Panc1 (cell line): ENCODE results near the gene ACCSL. TPM values are rescaled to one million over a fixed set of nuclear protein-coding genes. Genes with fewer than 3 reads are reported as not detected.

ENCODE experiments used
- ATAC-seq: fragments of 200-7000 bp; cut with Tn5 transposase; 2 replicates; pipeline ENCODE4 v1.9.1; 2020; ENCODE audit warnings: mild to moderate bottlenecking, moderate library complexity
- BruUV-seq: library from RNA; stranded (reverse); fragments of 400-500 nt; replicated peaks from 2 replicates; lab custom pipeline; 2021; lab: Mats Ljungman, UMichigan
- CTCF ChIA-PET: fragments of 300-600 bp; sonication (Branson Sonifier 250); formaldehyde crosslinking; loops from one replicate; lab custom pipeline; 2022; ENCODE audit warnings: antibody characterized with exemption; lab: Charles Lee
- POLR2A ChIA-PET: fragments of 300-600 bp; sonication (Branson Sonifier 250); formaldehyde crosslinking; loops from one replicate; lab custom pipeline; 2022; ENCODE audit warnings: antibody characterized with exemption; lab: Charles Lee
- DNase-seq: peaks from one replicate; pipeline ENCODE4 v3.0.0-alpha.2; 2010; ENCODE audit warnings: low read depth, low spot score
- H3K27ac ChIP-seq: 2 replicates; pipeline ENCODE4 v1.5.1; 2011; ENCODE audit warnings: mild to moderate bottlenecking, low read length, inconsistent platforms
- H3K27me3 ChIP-seq: fragments of 200-500 bp; sonication (Bioruptor generic); 2 replicates; pipeline ENCODE4 v1.6.0; 2014; ENCODE audit warnings: low read length, inconsistent platforms; ENCODE audit not compliant: control insufficient read depth, insufficient read depth
- H3K36me3 ChIP-seq: fragments of 200-500 bp; sonication (Bioruptor generic); 2 replicates; pipeline ENCODE4 v1.5.1; 2014; ENCODE audit warnings: inconsistent platforms, mild to moderate bottlenecking, low read length, moderate library complexity; ENCODE audit not compliant: control insufficient read depth, insufficient read depth
- H3K4me1 ChIP-seq: 2 replicates; pipeline ENCODE4 v1.5.1; 2011; ENCODE audit warnings: inconsistent platforms, mild to moderate bottlenecking, low read length, moderate library complexity; ENCODE audit not compliant: control insufficient read depth, insufficient read depth
- H3K4me3 ChIP-seq, 2 experiments: 2 replicates each; pipeline ENCODE4 v1.5.1; 2011 to 2012; ENCODE audit warnings: low read depth in 2 of 2, low read length in 2 of 2, mild to moderate bottlenecking in 2 of 2, inconsistent platforms in 1 of 2, moderate library complexity in 1 of 2
- H3K9me3 ChIP-seq: fragments of 200-500 bp; sonication (Bioruptor generic); 2 replicates; pipeline ENCODE4 v1.5.1; 2014; ENCODE audit warnings: low read depth, mild to moderate bottlenecking, inconsistent platforms, low read length, moderate library complexity; ENCODE audit not compliant: control insufficient read depth, insufficient read depth
- CTCF ChIP-seq: fragments of 450-650 bp; IDR thresholded peaks from 2 replicates; pipeline ENCODE4 v1.5.1; 2017; ENCODE audit warnings: mild to moderate bottlenecking
- POLR2AphosphoS5 ChIP-seq: IDR thresholded peaks from 2 replicates; pipeline ENCODE4 v1.6.1; 2012; ENCODE audit warnings: mild to moderate bottlenecking, low read depth, low read length, moderate library complexity
- REST ChIP-seq, 2 experiments: IDR thresholded peaks; 2 replicates each; pipeline ENCODE4 v1.6.1; 2011 to 2012; ENCODE audit warnings: low read depth in 2 of 2, control low read depth in 1 of 2, low read length in 1 of 2, mild to moderate bottlenecking in 1 of 2, moderate library complexity in 1 of 2; ENCODE audit not compliant: insufficient read depth in 1 of 2
- SIN3A ChIP-seq: IDR thresholded peaks from 2 replicates; pipeline ENCODE4 v1.6.1; 2012; ENCODE audit warnings: low read depth, mild to moderate bottlenecking, low read length, moderate library complexity, borderline replicate concordance; ENCODE audit not compliant: insufficient read depth
- TCF7L2 ChIP-seq: IDR thresholded peaks from 2 replicates; pipeline ENCODE4 v1.6.1; 2011; ENCODE audit warnings: mild to moderate bottlenecking, low read depth, low read length, inconsistent platforms
- in situ Hi-C: cut with HindIII; loops from 2 replicates; pipeline ENCODE4 v1.10.0; 2016; ENCODE audit warnings: low sequenced_read_pairs, low pct_unique_long_range_greater_than_20kb
- intact Hi-C: fragments of 100-400 bp; cut with micrococcal nuclease; formaldehyde crosslinking; loops from one replicate; pipeline ENCODE4 v1.10.0; 2022; ENCODE audit not compliant: unreplicated experiment
- total RNA-seq: library from RNA; stranded (reverse); gene quantifications from one replicate; pipeline ENCODE4 v1.2.1, GENCODE V29; 2021; ENCODE audit not compliant: unreplicated experiment

ACCSL gene
- total RNA-seq, 1 experiment from 2014 or later, result not detected

GRCh38 chr11:44014968-44015623, 32.7 kb upstream of the ACCSL start:
- TF ChIP-seq SIN3A, result no peak
- no peak for TF ChIP-seq TCF7L2
- Histone ChIP-seq H3K4me3 (no peak overlapping the region), H3K36me3 (no peaks in the 10 kb centered on the region), H3K27ac (no peak overlapping the region), H3K27me3 (peaks cover 9% of the 10 kb centered on the region), H3K4me1 (no peaks in the 10 kb centered on the region), H3K9me3 (no peaks in the 10 kb centered on the region)
- ChIA-PET POLR2A (interaction anchor here (0.7 kb wide), 1 partner anchor 49 kb away, joined by 3 read pairs; no protein-coding TSS in a partner anchor), CTCF (no interaction called here)
- no peak for DNase-seq
- in situ Hi-C loops, result no loop called here
- ATAC-seq, result no peak
- intact Hi-C loops, result no loop called here
- BruUV-seq, result no TSS peak

- in situ Hi-C loops, result no loop called here
- intact Hi-C loops, result no loop called here
- DNase-seq (no peak), ATAC-seq (no peak)
- ChIA-PET CTCF (no interaction called here), POLR2A (interaction anchor here (0.7 kb wide), 1 partner anchor 49 kb away, joined by 3 read pairs; no protein-coding TSS in a partner anchor)
- no TSS peak for BruUV-seq
- peaks cover 6% of the 10 kb centered on the region for H3K27me3 ChIP-seq
- H3K27ac ChIP-seq, result no peak overlapping the region
- no peaks in the 10 kb centered on the region for H3K36me3 ChIP-seq
- no peak overlapping the region for H3K4me3 ChIP-seq
- TF ChIP-seq CTCF, result no peak
- TF ChIP-seq POLR2AphosphoS5, result no peak
- TF ChIP-seq REST (IDR thresholded peaks at IDR 0.05; ENCODE audit: insufficient read depth in 1 of 2, low read depth in 2 of 2, low read length in 1 of 2), result no peak
- TF ChIP-seq TCF7L2, result no peak
- TF ChIP-seq SIN3A, result no peak
- H3K4me1 ChIP-seq, result no peaks in the 10 kb centered on the region
- H3K9me3 ChIP-seq, result no peaks in the 10 kb centered on the region
Measured at GRCh38 chr11:44015624-44016007, 32.2 kb upstream of the ACCSL start.

GRCh38 chr11:44016131-44016530, 31.6 kb upstream of the ACCSL start:
- ChIA-PET POLR2A (no interaction called here), CTCF (no interaction called here)
- in situ Hi-C loops, result no loop called here
- DNase-seq (no peak), ATAC-seq (0 out of 2 replicates have a peak, but pooled peaks have one; percentile 64)
- BruUV-seq, result no TSS peak
- intact Hi-C loops, result no loop called here
- Histone ChIP-seq H3K27me3 (peaks cover 5% of the 10 kb centered on the region), H3K9me3 (no peaks in the 10 kb centered on the region), H3K27ac (no peak overlapping the region), H3K36me3 (no peaks in the 10 kb centered on the region), H3K4me3 (no peak overlapping the region), H3K4me1 (no peaks in the 10 kb centered on the region)
- TF ChIP-seq TCF7L2 (no peak), REST (IDR thresholded peaks at IDR 0.05; ENCODE audit: insufficient read depth in 1 of 2, low read depth in 2 of 2, low read length in 1 of 2) (no peak), CTCF (no peak)
